Large intestine (tissue), 3 donors: ENCODE data around the gene SGK1. TPM values are rescaled to one million over a fixed set of nuclear protein-coding genes. Genes with fewer than 3 reads are reported as not detected.
"Not testable (repeated sequence)": the region's sequence is repeated elsewhere in the genome, so short reads cannot be mapped to it uniquely, and the experiment has no call there.

ENCODE experiments used
- DNase-seq, 2 donors: peaks; one replicate each; pipeline versions ENCODE4 v3.0.0 to v3.0.0-alpha.2; 2013
- H3K27ac ChIP-seq: one replicate; pipeline ENCODE4 v1.5.1; 2013; ENCODE audit warnings: low read length
- H3K27me3 ChIP-seq: 2 replicates; pipeline ENCODE4 v1.6.1; 2013; ENCODE audit warnings: low read length; ENCODE audit not compliant: control insufficient read depth, insufficient read depth
- H3K36me3 ChIP-seq: 2 replicates; pipeline ENCODE4 v1.6.1; 2013; ENCODE audit warnings: low read length; ENCODE audit not compliant: control insufficient read depth, insufficient read depth
- H3K4me1 ChIP-seq: one replicate; pipeline ENCODE4 v1.6.1; 2013; ENCODE audit warnings: low read length; ENCODE audit not compliant: control insufficient read depth, insufficient read depth
- H3K4me3 ChIP-seq: one replicate; pipeline ENCODE4 v1.5.1; 2013; ENCODE audit warnings: low read length
- H3K9me3 ChIP-seq: one replicate; pipeline ENCODE4 v1.6.1; 2013; ENCODE audit warnings: mild to moderate bottlenecking, low read depth, low read length, moderate library complexity; ENCODE audit not compliant: control insufficient read depth
- WGBS: methylation state at CpG from one replicate; pipeline ENCODE4 v1.1.5; 2013; ENCODE audit warnings: low lambda C conversion rate; ENCODE audit not compliant: insufficient coverage; 5-methylcytosine and 5-hydroxymethylcytosine counted together
- polyA plus RNA-seq: library from polyadenylated mRNA; unstranded; fragments of 120-200 nt; gene quantifications from one replicate; pipeline ENCODE4 v1.2.1, GENCODE V29; 2013

Gene SGK1
- polyA plus RNA-seq, 1 donor, result 41.2 TPM

DNA sequence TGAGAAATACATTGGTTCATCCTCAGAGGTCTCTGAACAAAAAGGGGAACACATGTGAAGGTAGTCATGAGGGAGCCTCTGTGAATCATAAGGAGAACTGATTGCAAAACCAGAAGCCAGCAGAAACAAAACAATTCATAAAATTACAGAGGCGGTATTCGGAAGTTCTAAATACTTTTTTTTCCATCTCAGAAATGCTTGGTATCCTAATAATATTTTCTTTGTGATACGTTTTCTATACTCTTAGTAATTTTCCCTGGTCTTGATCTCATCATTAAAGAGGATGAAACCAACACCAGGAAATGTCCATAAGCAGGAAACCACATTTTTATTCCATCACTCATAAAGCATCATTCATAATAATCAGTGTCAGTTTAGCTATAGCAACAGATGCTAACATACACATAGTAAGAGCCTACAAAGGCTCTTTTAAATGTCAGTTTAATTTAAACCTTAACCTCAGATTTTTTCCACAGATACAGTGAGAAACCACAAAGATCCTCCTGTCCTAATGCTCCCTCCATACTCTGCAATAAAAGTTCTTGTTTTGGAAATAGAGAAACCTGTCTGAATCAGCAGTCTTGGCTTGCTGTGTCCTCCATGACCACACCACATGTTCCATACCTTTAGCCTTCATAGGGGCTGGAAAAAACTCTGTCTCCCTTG, 29.2 kb downstream of the SGK1 start:
- Histone ChIP-seq H3K27me3 (no peaks in the 10 kb centered on the region), H3K4me3 (no peak overlapping the region), H3K27ac (no peak overlapping the region), H3K36me3 (no peaks in the 10 kb centered on the region), H3K4me1 (no peaks in the 10 kb centered on the region), H3K9me3 (peaks cover 2% of the 10 kb centered on the region)
- 83% methylated on average over 2 of the region's 3 CpGs for WGBS
- DNase-seq, result no peak

DNA sequence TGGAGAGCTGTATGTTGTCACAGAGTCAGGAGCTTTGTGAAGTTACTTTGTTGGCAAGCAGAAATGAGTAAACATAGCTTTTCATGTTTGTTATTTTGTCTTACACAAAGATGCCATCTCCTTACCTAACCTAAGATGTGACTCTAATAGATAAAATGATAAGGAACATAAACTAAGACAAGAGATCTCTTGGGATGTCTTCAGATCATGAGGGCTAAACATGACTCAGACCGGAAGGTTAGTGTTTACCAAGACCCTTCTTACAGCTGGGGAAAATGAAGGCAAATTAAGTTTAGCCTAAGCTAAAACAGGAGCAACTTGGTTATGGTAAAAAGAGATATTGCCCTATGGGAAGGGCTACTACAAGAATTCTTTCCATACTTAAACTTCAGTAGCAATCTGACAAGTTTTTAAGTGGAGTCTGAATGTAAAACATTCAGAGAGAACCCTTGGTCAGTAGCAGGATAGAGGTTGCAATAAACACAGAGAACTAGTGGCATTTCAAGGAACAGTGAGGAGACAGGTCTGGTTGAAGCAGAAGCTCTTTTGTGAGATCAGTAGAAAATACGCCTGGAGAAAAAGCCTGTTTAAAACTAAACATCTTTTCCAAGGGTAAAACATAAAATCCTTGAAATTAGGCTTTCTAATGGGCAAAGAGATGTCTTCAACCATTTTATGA, 29.9 kb downstream of the SGK1 start:
- H3K36me3 ChIP-seq, result no peaks in the 10 kb centered on the region
- peaks cover 2% of the 10 kb centered on the region for H3K9me3 ChIP-seq
- WGBS, result no CpG with 5 or more reads among the region's 2 CpGs
- DNase-seq, result no peak
- no peaks in the 10 kb centered on the region for H3K27me3 ChIP-seq
- H3K4me3 ChIP-seq, result no peak overlapping the region
- H3K27ac ChIP-seq, result no peak overlapping the region
- H3K4me1 ChIP-seq, result no peaks in the 10 kb centered on the region

- Histone ChIP-seq H3K4me3 (no peak overlapping the region), H3K27me3 (no peaks in the 10 kb centered on the region), H3K27ac (no peak overlapping the region), H3K4me1 (no peaks in the 10 kb centered on the region), H3K9me3 (peaks cover 2% of the 10 kb centered on the region), H3K36me3 (no peaks in the 10 kb centered on the region)
- no peak for DNase-seq
- 100% methylated on average over 1 of the region's 3 CpGs for WGBS
Measured at GRCh38 chr6:134282816-134283215, 35.1 kb downstream of the SGK1 start.

DNA sequence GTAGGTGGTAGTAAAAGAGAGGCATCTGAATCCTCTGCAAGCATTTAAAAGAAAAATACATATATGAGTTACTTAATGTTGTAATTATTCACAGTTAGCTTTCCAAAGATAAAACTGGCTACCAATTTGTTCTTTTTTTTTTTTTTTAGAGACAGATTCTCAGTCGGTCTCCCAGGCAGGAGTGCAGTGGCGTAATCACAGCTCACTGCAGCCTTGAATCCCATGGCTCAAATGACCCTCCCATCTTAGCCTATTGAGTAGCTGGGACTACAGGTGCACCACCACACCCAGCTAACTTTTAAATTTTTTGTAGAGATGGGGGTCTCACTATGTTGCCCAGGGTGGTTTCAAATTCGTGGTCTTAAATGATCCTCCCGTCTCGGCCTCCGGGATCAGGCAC, 36.5 kb downstream of the SGK1 start:
- Histone ChIP-seq H3K27ac (no peak overlapping the region), H3K27me3 (no peaks in the 10 kb centered on the region), H3K36me3 (no peaks in the 10 kb centered on the region), H3K4me3 (no peak overlapping the region), H3K9me3 (peaks cover 2% of the 10 kb centered on the region), H3K4me1 (no peaks in the 10 kb centered on the region)
- DNase-seq, result no peak
- WGBS, result no CpG with 5 or more reads among the region's 6 CpGs

DNA sequence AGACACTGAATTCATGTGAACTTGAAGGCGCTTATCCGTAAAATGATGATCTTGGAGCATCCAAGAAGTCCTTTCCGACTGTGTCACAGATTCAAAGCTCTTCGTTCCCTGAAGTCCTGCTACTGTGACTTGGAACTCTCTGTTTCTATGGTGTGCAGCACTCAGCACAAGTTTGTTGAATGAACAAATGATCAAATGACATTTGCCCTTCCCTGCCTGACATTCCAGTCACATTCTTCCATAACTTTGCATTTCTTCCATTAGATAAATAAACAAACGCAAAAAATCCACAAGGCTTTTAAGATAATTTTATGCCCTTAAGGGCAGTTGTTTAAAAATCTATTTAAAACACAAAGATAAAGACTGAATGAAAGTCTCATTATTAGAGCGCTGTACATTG, 39.9 kb downstream of the SGK1 start:
- Histone ChIP-seq H3K4me3 (no peak overlapping the region), H3K9me3 (no peaks in the 10 kb centered on the region), H3K4me1 (no peaks in the 10 kb centered on the region), H3K27me3 (no peaks in the 10 kb centered on the region), H3K27ac (no peak overlapping the region), H3K36me3 (no peaks in the 10 kb centered on the region)
- WGBS, result 80% methylated on average over 1 of the region's 6 CpGs
- no peak for DNase-seq

GRCh38 chr6:134276891-134277377, 41.0 kb downstream of the SGK1 start:
- not testable (repeated sequence) for DNase-seq, H3K4me3 ChIP-seq, H3K36me3 ChIP-seq, H3K9me3 ChIP-seq, H3K27ac ChIP-seq, H3K27me3 ChIP-seq, H3K4me1 ChIP-seq
- WGBS, result no CpG with 5 or more reads among the region's 4 CpGs

DNA sequence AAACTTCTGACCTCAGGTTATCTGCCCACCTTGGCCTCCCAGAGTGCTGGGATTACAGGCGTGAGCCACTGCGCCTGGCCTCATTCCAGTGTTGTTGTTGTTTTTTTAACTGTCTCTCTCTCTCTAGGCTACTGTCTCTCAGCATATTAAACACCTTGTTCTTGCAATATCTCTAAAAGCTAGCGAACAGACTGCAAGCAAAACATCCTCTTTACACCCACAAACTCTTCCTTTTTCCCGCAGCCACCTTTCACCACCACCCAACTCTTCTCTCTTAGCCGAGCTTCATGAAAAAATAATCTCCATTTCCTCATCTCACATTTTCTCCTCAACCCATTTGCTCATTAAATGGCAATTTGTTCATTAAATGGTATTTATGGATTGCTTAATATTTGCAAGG, 45.5 kb downstream of the SGK1 start:
- H3K4me3 ChIP-seq, result no peak overlapping the region
- 100% methylated on average over 1 of the region's 5 CpGs for WGBS
- H3K9me3 ChIP-seq, result peaks cover 2% of the 10 kb centered on the region
- no peak overlapping the region for H3K27ac ChIP-seq
- H3K27me3 ChIP-seq, result no peaks in the 10 kb centered on the region
- no peak for DNase-seq
- no peaks in the 10 kb centered on the region for H3K36me3 ChIP-seq
- H3K4me1 ChIP-seq, result peaks cover 4% of the 10 kb centered on the region

GRCh38 chr6:134267917-134268361, 50.0 kb downstream of the SGK1 start:
- Histone ChIP-seq H3K4me3 (no peak overlapping the region), H3K27me3 (no peaks in the 10 kb centered on the region), H3K4me1 (peaks cover 4% of the 10 kb centered on the region), H3K27ac (no peak overlapping the region), H3K36me3 (no peaks in the 10 kb centered on the region), H3K9me3 (peaks cover 2% of the 10 kb centered on the region)
- peak; percentile 37 to 73 for DNase-seq
- WGBS, result no CpG with 5 or more reads among the region's 10 CpGs

DNA sequence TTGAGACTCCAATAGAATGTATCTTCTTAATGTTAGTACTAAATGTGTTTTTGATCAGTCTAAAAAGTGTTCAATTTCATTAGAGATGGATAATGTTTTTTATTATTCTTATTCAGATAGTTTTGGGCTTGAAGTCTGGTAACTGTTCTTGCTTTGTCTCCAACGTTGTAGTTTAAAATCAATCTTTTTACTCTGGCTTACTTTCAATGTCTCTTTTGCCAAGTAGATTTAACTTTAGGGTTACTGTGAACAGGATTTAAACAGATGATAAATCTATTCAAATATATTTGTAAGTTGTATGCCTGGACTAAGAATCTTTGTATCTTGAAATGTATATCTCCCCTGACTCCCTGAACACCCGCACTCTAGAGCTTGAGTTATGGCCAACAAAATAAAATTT, 51.1 kb downstream of the SGK1 start:
- no CpG with 5 or more reads among the region's 2 CpGs for WGBS
- DNase-seq, result no peak

GRCh38 chr6:134261766-134262165, 56.1 kb downstream of the SGK1 start:
- no peaks in the 10 kb centered on the region for H3K27me3 ChIP-seq
- H3K36me3 ChIP-seq, result no peaks in the 10 kb centered on the region
- H3K4me1 ChIP-seq, result no peaks in the 10 kb centered on the region
- DNase-seq, result no peak
- no peaks in the 10 kb centered on the region for H3K9me3 ChIP-seq
- H3K27ac ChIP-seq, result no peak overlapping the region
- WGBS, result no CpG with 5 or more reads among the region's 5 CpGs
- H3K4me3 ChIP-seq, result no peak overlapping the region

More for the DNA sequence above, 51.1 kb downstream of the SGK1 start:
- Histone ChIP-seq H3K9me3 (peaks cover 2% of the 10 kb centered on the region), H3K27ac (no peak overlapping the region), H3K36me3 (no peaks in the 10 kb centered on the region), H3K4me1 (peaks cover 4% of the 10 kb centered on the region), H3K27me3 (no peaks in the 10 kb centered on the region), H3K4me3 (no peak overlapping the region)
